Tibial nerve (tissue), 4 donors: ENCODE measurements around the gene ARMC12. TPM values are rescaled to one million over a fixed set of nuclear protein-coding genes. Genes with fewer than 3 reads are reported as not detected.

Experiments
- DNase-seq, 2 donors: peaks; one replicate each; pipeline ENCODE4 v3.0.0-alpha.2; 2019; ENCODE audit warnings: low spot score in 2 of 2
- H3K27ac ChIP-seq, 4 donors: fragments of 200-600 bp; sonication (generic) in 3 of 4; one replicate each; pipeline ENCODE4 v1.5.1; 2017 to 2019; ENCODE audit warnings: mild to moderate bottlenecking in 1 of 4
- H3K27me3 ChIP-seq, 2 donors: fragments of 200-600 bp; sonication (generic) in 1 of 2; one replicate each; pipeline versions ENCODE4 v1.5.1 to v1.6.0; 2017 to 2019
- H3K36me3 ChIP-seq, 3 donors: fragments of 200-600 bp; sonication (generic); one replicate each; pipeline ENCODE4 v1.5.1; 2018 to 2019
- H3K4me1 ChIP-seq, 4 donors: fragments of 200-600 bp; sonication (generic) in 3 of 4; one replicate each; pipeline ENCODE4 v1.5.1; 2017 to 2019
- H3K4me3 ChIP-seq, 4 donors: fragments of 200-600 bp; sonication (generic) in 3 of 4; one replicate each; pipeline ENCODE4 v1.5.1; 2017 to 2019; ENCODE audit warnings: mild to moderate bottlenecking in 1 of 4, moderate library complexity in 1 of 4
- H3K9me3 ChIP-seq, 4 donors: fragments of 200-600 bp; sonication (generic) in 3 of 4; one replicate each; pipeline ENCODE4 v1.5.1; 2017 to 2019
- EP300 ChIP-seq, 2 donors: sonication (generic); formaldehyde crosslinking; IDR thresholded peaks; one replicate each; pipeline ENCODE4 v1.6.1; 2017; ENCODE audit warnings: antibody characterized with exemption in 2 of 2, mild to moderate bottlenecking in 1 of 2
- POLR2A ChIP-seq, 2 donors: fragments of 450-650 bp; IDR thresholded peaks; one replicate each; pipeline ENCODE4 v1.6.1; 2017; ENCODE audit warnings: antibody characterized with exemption in 2 of 2, mild to moderate bottlenecking in 2 of 2, moderate library complexity in 2 of 2
- WGBS, 2 donors: methylation state at CpG; one replicate each; pipeline ENCODE4 v1.1.5; 2018; 5-methylcytosine and 5-hydroxymethylcytosine counted together
- total RNA-seq, 4 donors: library from RNA; depleted of rRNA; stranded (reverse); fragments of >200 nt; gene quantifications; one replicate each; pipeline ENCODE4 v1.1.0, GENCODE V29; 2016
- TF ChIP-seq, protein P1 (sequence below), 5 experiments: fragments of 200-600 bp in 3 of 5; fragments of 450-650 bp in 2 of 5; sonication (generic) in 3 of 5; IDR thresholded peaks; one replicate each; pipeline ENCODE4 v1.5.1; 2016 to 2019; ENCODE audit warnings: antibody characterized with exemption in 5 of 5, mild to moderate bottlenecking in 3 of 5, moderate library complexity in 2 of 5

The ARMC12 gene
- total RNA-seq, 4 donors from 2014 or later, result 2.2 to 2.9 TPM; not detected in 2

DNA sequence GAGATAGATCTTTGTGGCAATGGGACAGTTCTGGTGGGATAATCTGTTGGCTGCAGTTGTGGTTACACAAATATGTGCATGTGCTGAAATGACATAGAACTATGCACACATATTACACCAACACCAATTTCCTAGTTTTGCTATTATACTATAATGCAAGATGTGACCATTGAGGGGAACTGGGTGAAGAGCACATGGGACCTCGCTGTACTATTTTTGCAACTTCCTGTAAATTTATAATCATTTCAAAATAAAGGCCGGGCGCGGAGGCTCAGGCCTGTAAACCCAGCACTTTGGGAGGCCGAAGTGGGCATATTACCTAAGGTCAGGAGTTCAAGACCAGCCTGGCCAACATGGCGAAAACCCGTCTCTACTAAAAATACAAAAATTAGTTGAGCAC, 8.7 kb downstream of the ARMC12 start:
- no peak for DNase-seq
- TF ChIP-seq, protein P1, sequence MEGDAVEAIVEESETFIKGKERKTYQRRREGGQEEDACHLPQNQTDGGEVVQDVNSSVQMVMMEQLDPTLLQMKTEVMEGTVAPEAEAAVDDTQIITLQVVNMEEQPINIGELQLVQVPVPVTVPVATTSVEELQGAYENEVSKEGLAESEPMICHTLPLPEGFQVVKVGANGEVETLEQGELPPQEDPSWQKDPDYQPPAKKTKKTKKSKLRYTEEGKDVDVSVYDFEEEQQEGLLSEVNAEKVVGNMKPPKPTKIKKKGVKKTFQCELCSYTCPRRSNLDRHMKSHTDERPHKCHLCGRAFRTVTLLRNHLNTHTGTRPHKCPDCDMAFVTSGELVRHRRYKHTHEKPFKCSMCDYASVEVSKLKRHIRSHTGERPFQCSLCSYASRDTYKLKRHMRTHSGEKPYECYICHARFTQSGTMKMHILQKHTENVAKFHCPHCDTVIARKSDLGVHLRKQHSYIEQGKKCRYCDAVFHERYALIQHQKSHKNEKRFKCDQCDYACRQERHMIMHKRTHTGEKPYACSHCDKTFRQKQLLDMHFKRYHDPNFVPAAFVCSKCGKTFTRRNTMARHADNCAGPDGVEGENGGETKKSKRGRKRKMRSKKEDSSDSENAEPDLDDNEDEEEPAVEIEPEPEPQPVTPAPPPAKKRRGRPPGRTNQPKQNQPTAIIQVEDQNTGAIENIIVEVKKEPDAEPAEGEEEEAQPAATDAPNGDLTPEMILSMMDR (IDR thresholded peaks at IDR 0.05), result no peak
- TF ChIP-seq EP300 (IDR thresholded peaks at IDR 0.05), result peak in 1 of 2 donors; percentile 19
- TF ChIP-seq POLR2A (IDR thresholded peaks at IDR 0.05), result no peak
- Histone ChIP-seq H3K4me3 (no peak overlapping the region), H3K36me3 (no peaks in the 10 kb centered on the region), H3K9me3 (peaks cover 0 to 11% (median 0%) of the 10 kb centered on the region in 4 donors), H3K4me1 (no peaks in the 10 kb centered on the region), H3K27me3 (peaks cover 0 to 4% of the 10 kb centered on the region in 2 donors), H3K27ac (no peak overlapping the region)
- WGBS, 2 donors, result 85% methylated on average over 7 of the region's 7 CpGs

DNA sequence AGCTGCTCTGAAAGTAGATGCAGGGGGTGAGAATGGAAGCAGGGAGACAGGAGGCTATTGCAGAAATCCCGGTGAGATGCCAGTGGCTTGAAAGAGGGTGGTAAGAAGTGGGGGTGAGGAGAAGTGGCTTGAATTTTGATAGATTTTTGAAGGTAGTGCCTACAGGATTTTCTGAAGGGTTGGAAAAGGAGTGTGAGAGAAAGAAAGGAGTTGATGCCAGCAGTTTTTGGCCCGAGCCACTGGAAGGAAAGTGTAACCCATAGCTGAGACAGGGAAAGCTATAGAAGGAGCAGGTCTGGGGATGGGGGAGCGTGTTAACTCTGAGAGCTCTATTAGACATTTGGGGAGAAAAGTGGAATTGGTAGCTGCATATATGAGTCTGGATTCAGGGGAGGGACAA, 9.7 kb downstream of the ARMC12 start:
- H3K36me3 ChIP-seq, result no peaks in the 10 kb centered on the region
- 85 to 91% methylated on average over 3 of the region's 3 CpGs for WGBS, 2 donors
- no peak overlapping the region for H3K27ac ChIP-seq
- TF ChIP-seq POLR2A (IDR thresholded peaks at IDR 0.05) (no peak), EP300 (IDR thresholded peaks at IDR 0.05) (no peak)
- TF ChIP-seq, protein P1 (IDR thresholded peaks at IDR 0.05), result no peak
- H3K4me3 ChIP-seq, result no peak overlapping the region
- peaks cover 0 to 11% (median 0%) of the 10 kb centered on the region in 4 donors for H3K9me3 ChIP-seq
- H3K4me1 ChIP-seq, result no peaks in the 10 kb centered on the region
- no peak for DNase-seq
- H3K27me3 ChIP-seq, result peaks cover 0 to 4% of the 10 kb centered on the region in 2 donors

DNA sequence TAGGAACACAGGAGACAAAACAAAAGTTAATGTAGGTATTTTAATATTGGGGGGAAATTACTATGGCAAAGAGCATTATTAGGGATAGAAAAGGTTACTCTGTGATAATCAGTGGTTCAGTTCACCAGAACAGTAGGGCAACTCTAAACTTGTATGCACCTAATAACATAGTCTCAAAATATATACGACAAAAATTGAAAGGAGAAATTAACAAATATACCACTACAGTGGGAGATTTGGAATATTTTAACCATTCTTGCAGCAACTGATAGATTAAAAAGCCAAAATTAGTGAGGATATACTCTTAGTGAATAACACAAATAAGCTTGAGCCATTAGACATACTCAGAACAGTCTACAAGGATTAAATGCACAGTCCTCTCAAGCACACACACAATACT, 11.0 kb downstream of the ARMC12 start:
- no peak overlapping the region for H3K4me3 ChIP-seq
- no peak overlapping the region for H3K27ac ChIP-seq
- H3K9me3 ChIP-seq, result peaks cover 0 to 11% (median 0%) of the 10 kb centered on the region in 4 donors
- 90 to 97% methylated on average over 1 of the region's 1 CpG for WGBS, 2 donors
- DNase-seq, result no peak
- no peaks in the 10 kb centered on the region for H3K4me1 ChIP-seq
- peaks cover 0 to 4% of the 10 kb centered on the region in 2 donors for H3K27me3 ChIP-seq
- TF ChIP-seq, protein P1 (IDR thresholded peaks at IDR 0.05), result no peak
- no peak for TF ChIP-seq EP300 (IDR thresholded peaks at IDR 0.05)
- TF ChIP-seq POLR2A (IDR thresholded peaks at IDR 0.05), result no peak
- H3K36me3 ChIP-seq, result no peaks in the 10 kb centered on the region

DNA sequence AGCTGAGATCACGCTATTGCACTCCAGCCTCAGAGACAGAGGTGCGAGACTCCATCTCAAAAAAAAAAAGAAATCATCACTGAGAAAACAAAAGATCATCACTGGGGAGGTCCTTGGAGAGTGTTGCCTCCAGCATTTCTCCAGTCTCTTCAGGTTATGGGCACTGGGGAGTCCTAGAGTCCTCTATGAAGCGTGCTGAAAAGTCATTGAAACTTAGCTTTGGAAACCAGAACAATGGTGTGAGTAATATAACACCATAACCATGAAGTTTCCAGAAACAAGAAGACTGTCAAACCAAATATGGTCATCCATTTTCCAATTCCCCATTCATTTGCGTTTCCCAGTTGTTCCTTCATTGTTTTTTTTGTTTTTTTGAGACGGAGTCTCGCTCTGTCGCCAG, 13.7 kb downstream of the ARMC12 start:
- WGBS, 2 donors, result 76 to 78% methylated on average over 7 of the region's 7 CpGs

DNA sequence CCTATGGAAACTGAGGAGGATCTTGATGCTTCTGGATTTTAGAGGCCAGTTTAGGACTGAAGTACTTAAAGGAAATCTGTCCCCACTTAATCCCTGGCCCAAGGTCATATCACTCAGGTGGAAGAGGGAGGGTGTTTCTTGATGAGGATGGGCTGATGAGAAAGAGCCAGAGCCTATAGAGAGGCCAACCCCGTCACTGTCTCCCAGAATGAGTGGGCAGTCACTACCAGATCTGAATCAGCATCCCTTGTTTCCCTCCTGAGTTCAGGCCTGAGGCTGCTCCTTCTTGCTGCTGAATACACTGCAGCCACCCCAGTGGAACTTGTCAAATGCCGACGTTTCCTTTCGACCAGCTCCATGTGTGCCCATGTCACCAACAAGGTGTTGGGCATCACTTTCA, 14.8 kb downstream of the ARMC12 start:
- Histone ChIP-seq H3K27me3 (peaks cover 0 to 4% of the 10 kb centered on the region in 2 donors), H3K9me3 (peaks cover 0 to 11% (median 0%) of the 10 kb centered on the region in 4 donors), H3K27ac (no peak overlapping the region), H3K36me3 (no peaks in the 10 kb centered on the region), H3K4me3 (no peak overlapping the region), H3K4me1 (no peaks in the 10 kb centered on the region)
- no peak for TF ChIP-seq POLR2A (IDR thresholded peaks at IDR 0.05)
- TF ChIP-seq EP300 (IDR thresholded peaks at IDR 0.05), result no peak
- TF ChIP-seq, protein P1 (IDR thresholded peaks at IDR 0.05), result no peak
- 57 to 63% methylated on average over 4 of the region's 4 CpGs for WGBS, 2 donors
- DNase-seq, result no peak

More for the DNA sequence above, 13.7 kb downstream of the ARMC12 start:
- H3K9me3 ChIP-seq, result peaks cover 0 to 11% (median 0%) of the 10 kb centered on the region in 4 donors
- peaks cover 0 to 4% of the 10 kb centered on the region in 2 donors for H3K27me3 ChIP-seq
- H3K4me3 ChIP-seq, result no peak overlapping the region
- no peaks in the 10 kb centered on the region for H3K4me1 ChIP-seq
- DNase-seq, result no peak
- TF ChIP-seq, protein P1 (IDR thresholded peaks at IDR 0.05), result no peak
- no peak for TF ChIP-seq EP300 (IDR thresholded peaks at IDR 0.05)
- no peak for TF ChIP-seq POLR2A (IDR thresholded peaks at IDR 0.05)
- no peaks in the 10 kb centered on the region for H3K36me3 ChIP-seq
- no peak overlapping the region for H3K27ac ChIP-seq
